ENCODE measurements around the gene CST3.
"Not testable (repeated sequence)": the region's sequence is repeated elsewhere in the genome, so short reads cannot be mapped to it uniquely, and the experiment has no call there.

The CST3 gene, protein sequence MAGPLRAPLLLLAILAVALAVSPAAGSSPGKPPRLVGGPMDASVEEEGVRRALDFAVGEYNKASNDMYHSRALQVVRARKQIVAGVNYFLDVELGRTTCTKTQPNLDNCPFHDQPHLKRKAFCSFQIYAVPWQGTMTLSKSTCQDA

DNA sequence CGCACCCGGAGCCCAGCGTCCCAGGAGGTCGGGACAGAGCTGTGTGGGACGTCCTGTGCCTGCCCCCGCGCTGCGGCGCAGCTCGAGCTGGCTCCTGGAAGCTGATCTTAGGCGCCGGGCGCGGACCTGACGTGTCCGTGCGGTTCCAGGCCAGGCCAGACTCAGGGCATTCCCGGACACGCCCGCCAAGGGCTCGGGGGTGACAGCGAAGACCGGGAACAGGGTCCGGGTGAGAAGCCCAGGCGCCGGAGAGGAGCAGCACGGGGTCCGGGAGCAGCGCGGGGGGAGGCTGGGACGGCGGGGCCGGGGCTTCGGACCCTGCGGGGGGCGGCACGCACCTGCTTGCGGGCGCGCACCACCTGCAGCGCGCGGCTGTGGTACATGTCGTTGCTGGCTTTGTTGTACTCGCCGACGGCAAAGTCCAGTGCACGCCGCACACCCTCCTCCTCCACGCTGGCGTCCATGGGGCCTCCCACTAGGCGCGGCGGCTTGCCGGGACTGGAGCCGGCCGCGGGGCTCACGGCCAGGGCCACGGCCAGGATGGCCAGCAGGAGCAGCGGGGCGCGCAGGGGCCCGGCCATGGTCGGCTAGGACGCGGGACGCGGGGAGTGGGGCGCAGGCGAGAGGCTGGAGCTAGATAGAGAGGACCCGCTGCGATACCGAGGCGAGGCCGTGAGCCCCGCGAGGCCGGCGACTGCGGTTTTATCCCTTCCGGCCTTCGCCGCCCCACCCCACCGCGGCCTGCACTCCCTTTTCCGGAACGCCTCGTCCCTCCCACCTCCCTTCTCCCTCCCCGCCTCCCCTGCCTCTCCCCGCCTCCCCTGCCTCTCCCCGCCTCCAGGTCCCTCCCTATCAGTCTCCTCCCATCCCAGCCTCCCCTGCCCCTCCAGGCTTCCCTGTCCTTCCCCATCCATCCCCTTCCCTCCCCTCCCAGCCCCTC is at the start of gene CST3:
TSS of gene CST3 (minus strand) at position 674 of the 940 bp plus-strand sequence. CDS start at position 581, 93 bp downstream.
- DNase-seq, result peak; percentile 7

DNA sequence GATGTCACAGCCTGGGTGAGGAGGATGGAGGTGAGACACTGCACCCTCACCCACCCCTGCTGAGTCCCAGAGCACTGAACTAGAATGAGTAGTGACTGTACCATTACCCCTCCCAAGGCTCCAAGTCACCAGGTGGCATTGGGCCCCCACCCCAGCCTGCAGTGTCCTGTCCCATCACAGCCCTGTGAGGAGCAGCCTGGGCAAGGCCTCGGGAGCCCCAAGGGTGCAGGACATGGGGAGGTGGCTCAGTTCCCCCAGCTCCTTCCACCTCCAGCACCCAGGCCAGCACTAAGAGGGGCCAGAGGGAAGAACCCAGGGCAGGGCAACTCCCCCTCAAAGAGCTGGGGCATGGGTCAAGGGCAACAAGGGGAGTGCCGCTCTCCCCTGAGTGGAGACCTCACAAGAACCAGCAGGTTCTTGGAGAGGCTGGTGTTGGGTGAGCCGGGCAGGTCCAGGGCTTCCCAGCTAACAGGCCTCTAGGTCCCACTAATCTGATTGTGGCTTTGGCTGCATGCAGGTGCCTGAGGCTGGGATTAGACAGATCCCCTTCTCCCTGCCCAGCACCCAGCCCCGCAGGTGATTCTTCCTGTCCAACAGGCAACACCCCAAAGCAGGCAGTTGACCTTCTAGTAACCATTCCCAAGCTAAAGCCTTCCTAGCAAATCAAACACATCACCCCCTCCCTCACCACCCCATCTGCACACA is 48.4 kb upstream of the CST3 start:
- no peak for DNase-seq

DNA sequence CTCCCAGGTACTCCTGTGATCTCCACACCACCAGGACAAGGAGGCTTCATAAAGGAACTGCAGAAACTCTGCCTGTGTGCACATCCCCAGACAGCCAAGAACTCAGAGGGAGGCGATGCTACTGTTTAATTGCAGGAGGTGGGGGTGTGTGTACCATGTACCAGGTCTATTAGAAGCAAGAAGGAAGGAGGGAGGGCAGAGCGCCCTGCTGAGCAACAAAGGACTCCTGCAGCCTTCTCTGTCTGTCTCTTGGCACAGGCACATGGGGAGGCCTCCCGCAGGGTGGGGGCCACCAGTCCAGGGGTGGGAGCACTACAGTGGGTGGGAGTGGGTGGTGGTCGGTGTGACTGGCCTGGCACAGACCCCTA is 47.8 kb upstream of the CST3 start:
- DNase-seq, result not testable (repeated sequence)

GRCh38 chr20:23684261-23684660 is 46.5 kb upstream of the CST3 start:
- DNase-seq, result no peak

GRCh38 chr20:23683807-23684206 is 46.1 kb upstream of the CST3 start:
- DNase-seq, result no peak

GRCh38 chr20:23683281-23683680 is 45.5 kb upstream of the CST3 start:
- no peak for DNase-seq

- DNase-seq, result no peak
These were observed 42.4 kb upstream of the CST3 start for GRCh38 chr20:23680146-23680545.

DNA sequence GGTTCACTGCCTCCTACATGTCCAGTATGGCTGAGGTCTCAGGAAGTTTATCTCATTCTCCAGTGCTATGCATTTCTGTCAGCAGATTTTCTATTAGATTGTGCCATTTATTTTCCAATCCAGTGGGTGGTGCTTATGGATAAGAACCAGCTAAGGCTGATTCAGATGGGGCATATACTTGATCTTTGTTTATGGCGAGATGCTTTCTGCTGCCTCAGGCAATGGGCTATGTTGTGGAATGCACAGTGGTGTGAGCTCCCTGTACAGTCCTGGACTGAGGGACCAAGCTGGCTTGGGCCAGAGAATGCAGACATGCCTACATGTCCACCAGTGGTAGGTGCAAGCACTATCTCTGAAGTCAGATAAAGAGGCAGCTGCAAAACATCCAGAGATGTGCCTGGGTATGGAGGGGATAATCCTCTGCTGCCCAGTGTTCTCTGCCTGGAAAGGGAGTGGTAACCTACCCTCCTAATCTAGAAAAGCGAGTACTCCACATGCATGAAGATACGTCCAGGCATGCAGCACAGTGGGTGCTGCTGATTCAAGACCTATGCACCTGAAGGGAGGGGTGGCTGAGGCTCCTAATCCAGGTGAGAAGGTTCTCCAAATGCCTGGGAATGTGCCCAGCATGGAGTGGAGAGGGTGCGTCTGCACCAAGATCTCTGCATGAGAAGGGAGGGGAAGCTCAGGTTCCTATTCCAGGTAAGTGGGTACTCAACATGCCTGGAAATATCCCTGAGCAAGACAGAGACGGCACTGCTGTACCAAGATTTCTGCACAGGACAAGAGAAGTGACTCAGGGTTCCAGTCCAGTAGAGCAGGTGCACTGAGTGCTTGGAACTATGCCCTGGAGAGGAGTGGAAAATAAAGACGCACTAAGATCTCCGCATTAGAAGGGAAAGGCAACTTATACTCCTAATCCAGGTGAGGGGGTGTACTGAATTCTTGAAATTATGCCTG is 41.7 kb upstream of the CST3 start:
- no peak for DNase-seq

- DNase-seq, result no peak
These were observed 35.5 kb upstream of the CST3 start for GRCh38 chr20:23673209-23673608.

DNA sequence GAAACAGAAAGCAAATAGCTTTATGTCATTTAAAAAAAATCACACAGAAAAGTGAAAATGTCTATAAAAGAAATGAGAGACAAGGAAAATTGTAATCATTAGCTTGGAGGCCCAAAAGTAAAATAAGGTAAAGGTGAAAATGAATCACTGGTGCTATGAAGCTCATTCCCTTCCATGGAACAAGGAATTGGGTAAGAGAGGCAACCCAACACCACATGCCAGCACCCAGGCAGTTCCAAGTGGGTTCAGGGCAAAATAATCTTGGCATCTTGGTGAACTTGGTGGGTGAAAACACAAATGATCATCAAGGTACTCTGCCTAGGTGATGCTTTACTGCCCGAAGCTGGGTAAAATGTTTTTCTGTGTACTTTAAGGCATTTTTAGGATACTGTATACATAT is 34.4 kb upstream of the CST3 start:
- no peak for DNase-seq

GRCh38 chr20:23671479-23671878 is 33.7 kb upstream of the CST3 start:
- no peak for DNase-seq

DNA sequence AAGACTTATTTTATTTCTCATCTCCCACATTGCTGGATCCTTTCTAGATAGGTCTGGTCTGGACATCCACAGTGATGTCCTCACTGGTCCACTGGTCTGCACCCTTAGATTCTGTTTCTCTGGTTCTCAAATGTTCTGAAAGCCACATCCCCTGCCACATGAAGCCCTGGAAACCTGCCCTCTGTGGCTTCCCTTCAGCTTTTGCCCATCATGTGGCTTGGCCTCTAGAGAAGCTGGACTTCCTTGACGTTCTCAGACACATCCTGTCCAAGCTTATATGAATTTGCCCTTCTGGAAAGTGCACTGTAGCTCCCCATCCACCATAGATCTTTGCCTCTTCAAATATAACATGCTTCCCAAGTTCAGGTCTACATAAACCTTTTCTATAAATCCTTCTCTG is 32.6 kb upstream of the CST3 start:
- no peak for DNase-seq

DNA sequence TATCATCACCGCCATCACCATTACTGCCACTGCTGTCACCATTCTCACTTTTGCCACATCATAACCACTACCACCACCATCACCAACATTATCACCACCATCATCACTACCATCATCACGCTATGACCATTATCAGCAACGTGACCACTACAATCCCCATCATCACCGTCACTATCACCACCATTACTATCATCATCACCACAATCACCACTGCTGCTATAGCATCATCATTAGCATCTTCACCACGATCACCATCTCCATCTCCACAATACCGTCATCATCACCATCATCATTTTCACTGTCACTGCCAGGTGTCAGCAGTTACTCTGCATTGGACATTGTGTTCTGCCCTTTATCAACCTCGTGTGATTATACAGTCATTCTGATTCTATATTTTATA is 32.1 kb upstream of the CST3 start:
- DNase-seq, result no peak

DNA sequence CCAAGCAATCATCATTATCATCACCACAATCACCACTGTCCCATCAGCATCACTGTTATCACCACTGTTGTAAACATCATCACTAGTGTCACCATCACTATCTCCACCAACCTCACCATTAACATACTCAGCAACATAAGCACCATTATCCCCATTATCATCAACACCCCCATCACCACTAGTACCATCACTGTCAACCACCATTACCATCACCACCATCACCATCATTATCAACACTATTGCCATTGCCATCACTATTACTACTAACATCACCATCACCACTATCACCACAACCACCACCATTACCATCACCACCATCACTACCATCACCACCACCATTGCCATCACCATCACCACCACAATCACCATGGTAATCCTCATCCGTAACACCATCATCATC is 31.6 kb upstream of the CST3 start:
- no peak for DNase-seq

DNA sequence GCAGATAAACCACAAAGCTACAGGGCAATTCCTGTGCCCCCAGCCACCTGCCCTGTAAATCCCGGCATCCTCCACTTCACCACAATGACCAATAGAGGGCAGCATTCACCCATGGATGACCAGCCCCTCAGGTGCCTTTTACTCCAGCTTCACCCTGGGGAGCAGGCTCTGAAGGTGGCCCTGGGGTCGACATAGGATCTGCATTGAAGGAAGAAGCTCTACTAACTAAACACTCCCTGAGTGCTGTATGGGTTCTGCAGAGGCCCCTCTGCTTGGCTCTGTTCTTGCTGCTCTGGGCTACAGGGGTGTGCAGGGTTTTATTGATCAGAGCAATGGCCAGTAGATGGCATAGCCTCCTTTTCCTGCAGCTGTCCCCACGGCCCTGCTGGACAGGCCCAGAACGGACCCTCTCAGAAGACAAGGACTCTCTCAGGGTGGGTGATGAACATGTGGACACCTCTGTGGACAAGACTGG is 30.8 kb upstream of the CST3 start:
- DNase-seq, result peak; percentile 18

GRCh38 chr20:23667666-23668065 is 29.9 kb upstream of the CST3 start:
- DNase-seq, result no peak

DNA sequence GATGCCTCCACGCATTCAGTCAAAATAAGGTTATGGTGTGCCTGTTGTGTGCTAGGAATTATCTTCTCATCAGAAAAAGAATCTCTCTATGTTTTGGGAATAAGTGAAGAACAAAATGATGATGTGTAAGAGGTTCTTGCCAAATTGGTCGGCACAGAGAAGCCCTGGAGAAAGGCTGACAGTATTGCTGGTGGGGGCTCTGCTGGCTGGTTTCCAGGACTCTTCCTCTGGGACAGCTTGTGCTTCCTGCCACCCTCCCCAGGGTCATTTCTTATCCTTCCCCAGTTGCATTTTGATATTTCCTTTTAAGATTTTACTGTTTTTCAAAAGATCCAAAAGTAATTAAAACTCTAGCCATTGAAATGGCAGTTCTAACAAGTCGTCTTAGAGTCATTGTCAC is 28.9 kb upstream of the CST3 start:
- DNase-seq, result no peak

- no peak for DNase-seq
These were observed 28.4 kb upstream of the CST3 start for GRCh38 chr20:23666189-23666588.

GRCh38 chr20:23664954-23665353 is 27.2 kb upstream of the CST3 start:
- no peak for DNase-seq

DNA sequence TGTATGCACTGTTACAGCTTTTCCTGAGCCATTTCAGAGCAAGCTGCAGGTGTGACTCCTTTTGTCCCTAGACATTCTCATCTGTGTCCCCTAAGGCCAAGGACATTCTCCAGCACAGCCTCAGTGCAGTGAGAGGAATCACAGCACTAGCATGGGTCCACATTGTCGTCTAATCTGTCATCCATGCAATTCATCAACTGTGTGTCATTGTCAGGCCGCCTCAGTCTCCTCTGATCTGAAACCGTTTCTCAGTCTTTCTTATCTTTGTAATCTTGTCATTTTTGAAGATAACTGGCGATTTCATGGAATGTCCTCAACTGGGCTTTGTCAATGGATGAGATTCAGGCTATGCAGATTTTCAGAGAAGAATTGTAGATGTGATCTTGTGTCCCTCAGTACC is 26.3 kb upstream of the CST3 start:
- not testable (repeated sequence) for DNase-seq

GRCh38 chr20:23663180-23663579 is 25.4 kb upstream of the CST3 start:
- DNase-seq, result no peak

DNA sequence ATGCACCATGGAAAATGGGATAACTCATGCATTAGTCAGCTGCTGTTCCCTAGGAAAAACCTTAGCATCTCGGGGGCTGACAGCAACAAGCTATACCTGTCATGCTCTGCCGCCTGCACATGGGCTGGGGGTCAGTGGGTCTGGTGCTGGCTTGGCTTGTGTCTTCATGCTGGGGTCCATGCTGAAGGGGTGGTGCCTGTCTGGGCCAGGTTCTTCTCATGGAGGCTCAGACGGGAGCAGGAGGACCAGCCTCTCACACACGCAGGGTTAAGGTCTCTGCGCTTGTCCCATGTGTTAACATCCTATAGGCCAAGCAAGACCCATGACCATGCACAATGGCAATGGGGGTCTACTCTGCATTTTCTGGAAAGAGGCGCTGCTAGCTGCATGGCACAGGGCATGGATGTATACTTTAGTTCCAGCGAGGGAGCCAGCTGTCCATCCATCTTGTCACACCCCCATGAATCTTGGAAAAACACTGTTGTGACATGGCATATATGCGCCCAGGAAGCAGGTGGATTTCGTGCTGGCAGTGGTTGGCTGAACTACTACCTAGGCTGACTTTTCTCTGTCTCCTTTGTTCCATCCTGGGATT is 24.6 kb upstream of the CST3 start:
- DNase-seq, result no peak

All from CD4-positive, alpha-beta T cell treated with Interleukin-6 for 4 hours (primary cell).